HUES6 (cell line): ENCODE results near the gene GLT8D1.
A peak's percentile ranks its signal among the peaks of the same experiment; 100 is the strongest.

Experiments used
- H3K27ac ChIP-seq: 2 replicates; pipeline ENCODE4 v1.7.0; 2013; ENCODE audit warnings: low read depth, mild to moderate bottlenecking, low read length, inconsistent platforms
- H3K27me3 ChIP-seq: 2 replicates; pipeline ENCODE4 v1.6.1; 2013; ENCODE audit warnings: low read length; ENCODE audit not compliant: control insufficient read depth, insufficient read depth
- H3K36me3 ChIP-seq: 2 replicates; pipeline ENCODE4 v1.6.1; 2013; ENCODE audit warnings: low read length; ENCODE audit not compliant: control insufficient read depth, insufficient read depth
- H3K4me1 ChIP-seq: 2 replicates; pipeline ENCODE4 v1.6.1; 2013; ENCODE audit warnings: low read length; ENCODE audit not compliant: control insufficient read depth, insufficient read depth
- H3K4me3 ChIP-seq: 2 replicates; pipeline ENCODE4 v1.5.1; 2013; ENCODE audit warnings: low read depth, low read length
- H3K9ac ChIP-seq: one replicate; pipeline ENCODE4 v1.6.1; 2013; ENCODE audit warnings: mild to moderate bottlenecking, low read length
- H3K9me3 ChIP-seq: 2 replicates; pipeline ENCODE4 v1.6.1; 2013; ENCODE audit warnings: low read depth, low read length; ENCODE audit not compliant: control insufficient read depth, insufficient read depth

The GLT8D1 gene

DNA sequence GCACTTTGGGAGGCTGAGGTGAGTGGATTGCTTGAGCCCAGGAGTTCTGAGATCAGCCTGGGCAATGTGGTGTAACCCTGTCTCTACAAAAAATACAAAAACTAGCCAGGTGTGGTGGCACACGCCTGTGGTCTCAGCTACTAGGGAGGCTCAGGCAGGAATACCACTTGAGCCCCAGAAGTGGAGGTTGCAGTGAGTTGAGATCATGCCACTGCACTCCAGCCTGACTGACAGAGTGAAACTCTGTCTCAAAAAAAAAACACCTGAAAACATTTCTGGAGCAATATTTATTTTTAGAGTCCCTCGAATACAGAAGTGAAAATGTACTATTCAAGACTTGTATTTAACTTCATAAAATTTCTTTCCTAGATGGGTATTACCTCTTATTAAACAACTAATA, 4.9 kb upstream of the GLT8D1 start:
- H3K9me3 ChIP-seq = no peaks in the 10 kb centered on the region
- H3K27ac ChIP-seq = no peak overlapping the region
- no peak overlapping the region for H3K4me3 ChIP-seq
- H3K36me3 ChIP-seq = peaks cover 26% of the 10 kb centered on the region
- H3K4me1 ChIP-seq = peaks cover 4% of the 10 kb centered on the region
- no peak overlapping the region for H3K9ac ChIP-seq
- no peaks in the 10 kb centered on the region for H3K27me3 ChIP-seq

DNA sequence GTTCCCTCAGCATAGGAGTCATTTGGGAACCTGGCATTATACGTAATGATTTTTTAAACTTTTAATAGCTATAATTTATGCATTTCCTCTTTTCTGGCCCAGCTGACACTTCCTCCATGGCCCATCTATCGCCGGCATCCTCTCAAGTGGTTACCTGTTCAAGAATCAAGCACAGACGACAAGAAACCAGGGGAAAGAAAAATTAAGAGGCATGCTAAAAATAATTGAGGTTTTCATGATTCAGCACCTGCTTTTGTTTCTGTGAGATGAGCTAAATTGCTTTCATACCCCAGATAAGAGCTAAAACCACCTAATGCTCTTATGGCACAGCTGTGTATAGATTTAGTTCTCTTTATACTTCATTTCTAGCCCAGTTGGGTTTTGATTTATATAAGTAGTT, 2.0 kb upstream of the GLT8D1 start:
- Histone ChIP-seq H3K9ac (no peak overlapping the region), H3K4me3 (no peak overlapping the region), H3K36me3 (peaks cover 24% of the 10 kb centered on the region), H3K4me1 (no peaks in the 10 kb centered on the region), H3K27ac (no peak overlapping the region), H3K27me3 (no peaks in the 10 kb centered on the region), H3K9me3 (no peaks in the 10 kb centered on the region)

DNA sequence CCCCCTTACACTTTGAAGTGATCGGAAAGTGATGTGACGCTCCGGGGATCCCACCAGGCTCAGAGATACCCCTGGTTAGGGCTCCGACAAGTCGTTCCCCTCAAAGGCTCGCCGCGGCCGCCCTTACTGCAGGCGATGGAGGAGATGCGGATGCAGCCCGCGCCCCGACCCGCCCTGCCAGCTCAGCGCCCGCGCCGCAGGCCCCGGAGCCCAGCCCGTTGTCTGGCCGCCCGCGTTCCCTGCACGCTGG, 228 bp downstream of the GLT8D1 start:
- Histone ChIP-seq H3K9ac (peak overlapping the region; percentile 93), H3K4me3 (peak overlapping the region; percentile 90), H3K27ac (peak overlapping the region; percentile 30; the same call in 1 of the 2 replicates), H3K27me3 (no peaks in the 10 kb centered on the region), H3K4me1 (no peaks in the 10 kb centered on the region), H3K36me3 (peaks cover 16% of the 10 kb centered on the region), H3K9me3 (no peaks in the 10 kb centered on the region)

DNA sequence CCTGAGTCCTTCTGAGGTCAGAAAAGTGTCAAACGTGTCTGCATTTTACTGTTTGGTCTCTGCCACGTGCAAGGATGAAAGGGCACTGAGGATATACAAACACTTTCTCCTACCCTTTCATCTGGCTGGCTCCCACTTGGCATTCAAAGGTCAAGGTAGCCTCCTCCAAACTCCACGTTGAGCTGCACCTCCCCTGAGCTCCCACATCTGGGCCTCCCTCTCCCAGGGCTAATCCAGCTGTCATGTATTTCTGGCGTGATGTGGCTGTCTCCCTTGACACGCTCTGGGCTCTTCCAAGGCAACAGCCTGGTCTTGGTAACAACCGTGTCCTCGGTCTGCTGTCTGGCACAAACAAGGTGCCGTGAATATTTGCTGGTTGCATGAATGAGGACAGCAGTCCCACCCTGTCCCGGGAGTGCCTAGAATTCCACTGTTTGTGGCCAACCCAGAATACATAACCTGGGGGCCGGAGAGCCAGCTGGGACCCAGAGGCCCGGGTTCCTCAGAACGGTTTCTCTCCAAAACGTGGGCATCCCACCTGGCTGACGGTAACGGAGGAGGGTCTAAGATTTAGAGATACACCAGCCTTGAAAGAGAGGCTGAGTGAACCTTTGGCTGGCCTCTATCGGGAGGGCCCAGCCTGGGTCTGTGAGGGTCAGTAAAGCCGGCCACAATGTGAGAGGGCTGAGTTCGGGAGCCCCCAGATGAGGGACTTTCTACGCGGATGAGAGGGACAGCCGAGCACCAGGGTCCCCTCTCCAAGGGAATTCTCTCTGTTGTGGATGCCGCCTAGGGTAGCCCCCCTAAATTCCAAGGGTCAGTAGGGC, 767 bp downstream of the GLT8D1 start:
- Histone ChIP-seq H3K27ac (no peak overlapping the region; the same call in 1 of the 2 replicates), H3K4me1 (no peaks in the 10 kb centered on the region), H3K9me3 (no peaks in the 10 kb centered on the region), H3K36me3 (peaks cover 20% of the 10 kb centered on the region), H3K4me3 (peak overlapping the region; percentile 90), H3K9ac (peak overlapping the region; percentile 93), H3K27me3 (no peaks in the 10 kb centered on the region)

DNA sequence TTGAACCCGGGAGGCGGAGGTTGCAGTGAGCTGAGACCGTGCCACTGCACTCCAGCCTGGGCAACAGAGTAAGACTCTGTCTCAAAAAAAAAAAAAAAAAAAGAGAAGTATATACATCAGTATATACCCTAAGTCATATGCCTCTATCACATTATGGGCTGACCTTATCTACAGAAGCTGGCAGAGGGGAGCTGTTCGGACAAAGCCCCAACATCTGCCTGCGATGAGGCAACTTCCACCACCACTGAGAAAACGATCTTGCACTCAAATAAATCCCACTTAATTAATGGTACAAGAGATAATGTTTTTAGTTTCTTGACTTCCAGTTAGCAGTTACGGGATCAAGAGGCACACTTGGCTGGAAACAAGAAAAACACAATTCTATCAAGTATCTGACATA, 2.2 kb downstream of the GLT8D1 start:
- Histone ChIP-seq H3K9ac (no peak overlapping the region), H3K9me3 (no peaks in the 10 kb centered on the region), H3K27ac (no peak overlapping the region), H3K27me3 (no peaks in the 10 kb centered on the region), H3K4me3 (no peak overlapping the region), H3K36me3 (peaks cover 18% of the 10 kb centered on the region), H3K4me1 (no peaks in the 10 kb centered on the region)

DNA sequence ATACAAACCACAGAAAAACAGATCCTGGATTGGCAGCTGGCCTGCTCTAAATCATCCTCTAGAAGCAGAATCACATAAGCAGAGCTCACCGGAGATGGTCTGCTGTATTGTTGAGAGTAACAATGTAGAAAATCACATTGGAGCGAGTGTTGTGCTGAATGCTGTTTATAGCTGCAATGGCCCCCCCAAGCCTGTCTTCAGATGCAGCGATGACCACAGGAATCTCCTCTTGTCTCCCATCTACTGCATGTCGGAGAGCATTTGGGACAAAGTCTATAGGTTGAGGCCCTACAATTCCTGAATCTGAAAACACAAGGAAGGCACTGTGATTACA, 8.0 kb downstream of the GLT8D1 start:
- H3K4me3 ChIP-seq = no peak overlapping the region
- peaks cover 65% of the 10 kb centered on the region for H3K36me3 ChIP-seq
- no peaks in the 10 kb centered on the region for H3K9me3 ChIP-seq
- no peaks in the 10 kb centered on the region for H3K27me3 ChIP-seq
- no peak overlapping the region for H3K27ac ChIP-seq
- H3K9ac ChIP-seq = no peak overlapping the region
- no peaks in the 10 kb centered on the region for H3K4me1 ChIP-seq

DNA sequence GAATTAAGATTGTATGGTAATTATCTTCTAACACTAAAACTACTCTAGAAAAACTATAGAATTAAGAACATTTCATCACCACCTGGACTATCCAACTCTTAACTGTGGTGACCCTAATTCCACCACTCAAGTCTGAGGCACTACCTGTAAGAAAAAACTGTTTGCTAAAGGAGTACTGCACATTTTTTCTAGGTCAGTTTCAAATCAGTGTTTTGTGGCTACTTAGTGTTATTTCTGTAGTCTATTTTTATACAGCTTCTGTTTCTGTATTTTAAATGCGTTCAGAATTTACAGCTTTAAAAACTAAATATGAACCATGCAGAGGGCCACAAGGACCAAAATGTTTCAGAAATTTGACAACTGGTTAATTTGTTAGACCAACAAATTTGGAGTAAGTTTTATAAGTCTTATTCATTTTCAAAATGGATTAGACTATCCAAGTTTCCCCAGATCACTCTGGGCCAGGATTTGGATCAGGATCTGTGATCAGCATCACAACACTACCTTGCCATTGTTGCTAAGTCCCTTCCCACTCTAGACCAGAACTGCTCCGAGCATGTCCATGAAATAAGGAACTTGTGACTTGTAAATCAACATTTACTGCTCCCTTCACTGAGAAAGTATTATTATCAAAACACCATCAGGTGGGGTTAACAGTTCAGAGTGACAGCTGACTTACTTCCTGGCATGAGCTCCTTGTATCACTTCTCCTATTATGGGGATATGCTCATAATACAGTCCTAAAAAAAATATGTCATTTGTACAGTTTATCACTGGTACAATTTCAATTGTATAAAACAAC, 8.6 kb downstream of the GLT8D1 start:
- Histone ChIP-seq H3K36me3 (peaks cover 70% of the 10 kb centered on the region), H3K27ac (no peak overlapping the region), H3K27me3 (no peaks in the 10 kb centered on the region), H3K9ac (no peak overlapping the region), H3K4me1 (no peaks in the 10 kb centered on the region), H3K9me3 (no peaks in the 10 kb centered on the region), H3K4me3 (no peak overlapping the region)

DNA sequence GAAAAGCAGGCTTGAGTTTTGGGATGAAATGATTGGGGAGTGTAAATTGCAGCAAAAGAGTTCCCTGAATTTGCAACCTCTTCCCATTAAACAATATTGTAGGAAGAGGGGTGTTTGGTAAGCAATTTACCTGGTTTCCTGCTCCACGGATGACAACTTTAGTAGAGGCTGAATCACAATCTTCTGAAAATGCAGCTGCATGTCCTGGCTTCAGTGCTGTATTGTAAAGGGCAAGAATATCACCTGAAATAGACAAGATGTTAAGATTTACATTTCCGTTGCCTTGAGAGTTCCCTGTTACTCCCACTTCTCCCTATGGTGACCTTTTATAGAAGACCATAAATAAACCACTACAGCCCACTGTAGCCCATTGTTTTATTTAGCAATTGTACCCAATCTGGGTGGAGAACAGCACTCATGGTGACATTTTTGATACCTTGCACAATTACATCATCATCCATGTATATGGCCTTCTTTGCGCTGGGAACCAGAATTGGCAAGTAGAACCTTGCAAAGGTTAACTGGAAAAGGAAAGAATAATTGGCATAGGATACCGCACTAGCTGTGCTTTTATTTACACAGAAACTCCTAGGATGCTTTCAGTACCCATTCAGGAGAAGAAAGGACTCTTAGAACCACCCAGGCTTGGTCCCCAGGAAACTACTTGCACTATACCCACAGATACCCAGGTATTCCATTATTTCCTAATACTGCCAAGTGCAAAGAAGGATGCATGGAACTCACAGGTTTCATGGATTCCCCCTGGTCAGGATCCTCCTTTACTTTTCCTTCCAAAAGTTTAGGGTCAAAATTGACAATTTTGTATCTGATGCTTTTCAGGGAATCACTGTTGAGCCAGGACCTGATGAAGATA, 9.6 kb downstream of the GLT8D1 start:
- Histone ChIP-seq H3K9ac (no peak overlapping the region), H3K9me3 (no peaks in the 10 kb centered on the region), H3K4me1 (no peaks in the 10 kb centered on the region), H3K27me3 (no peaks in the 10 kb centered on the region), H3K4me3 (no peak overlapping the region), H3K27ac (no peak overlapping the region), H3K36me3 (peaks cover 80% of the 10 kb centered on the region)

DNA sequence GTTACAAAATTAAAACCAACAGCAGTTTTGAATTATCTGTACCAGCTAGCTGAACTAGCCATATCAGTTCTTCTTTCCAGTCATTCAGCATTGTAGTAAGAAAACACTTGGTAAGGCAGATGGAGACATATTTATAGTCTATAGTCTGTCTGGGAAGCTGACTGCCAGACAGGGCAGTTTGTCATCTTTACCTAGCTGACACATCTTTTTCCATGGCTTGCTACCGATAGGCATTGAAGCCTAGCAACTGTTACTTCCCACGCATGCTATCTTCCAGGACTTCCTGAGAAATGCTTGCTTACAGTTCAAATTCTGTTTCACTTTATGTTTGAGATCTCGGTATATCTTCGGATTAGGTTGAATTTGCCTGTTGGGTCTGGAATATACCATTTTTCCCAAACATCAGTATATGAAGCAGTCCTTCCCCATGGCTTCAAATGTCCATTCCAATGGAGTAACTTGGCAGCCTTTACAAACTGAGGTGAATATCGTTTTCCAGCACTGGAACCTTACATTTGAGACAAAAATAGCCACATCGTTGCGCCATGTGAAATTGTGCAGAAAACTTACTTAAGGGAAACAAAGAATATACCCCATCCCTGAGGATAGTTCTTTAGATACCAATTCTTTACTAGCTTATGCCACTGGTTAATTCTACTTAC, 10.9 kb downstream of the GLT8D1 start:
- Histone ChIP-seq H3K9me3 (no peaks in the 10 kb centered on the region), H3K9ac (no peak overlapping the region), H3K4me1 (no peaks in the 10 kb centered on the region), H3K36me3 (peaks cover 89% of the 10 kb centered on the region), H3K27me3 (no peaks in the 10 kb centered on the region), H3K27ac (no peak overlapping the region), H3K4me3 (no peak overlapping the region)

DNA sequence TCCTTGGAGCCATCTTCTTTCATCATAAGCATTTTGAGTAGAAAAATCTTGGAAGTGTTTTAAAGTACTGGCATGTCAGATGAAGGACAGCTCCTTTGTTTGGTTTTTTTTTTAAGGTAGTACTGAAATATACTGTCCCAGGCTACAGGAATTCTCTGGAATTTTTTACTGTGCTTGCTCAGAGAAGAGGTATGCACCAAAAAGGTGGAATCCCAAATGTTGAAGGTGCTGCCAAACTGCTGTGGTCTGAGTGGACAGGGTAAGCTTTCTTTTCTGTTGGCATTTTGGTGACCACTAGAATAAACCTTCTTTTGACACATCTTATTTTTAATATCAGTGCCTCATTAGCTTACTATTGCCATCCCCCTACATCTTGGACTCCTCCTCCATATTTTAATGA, 12.5 kb downstream of the GLT8D1 start:
- H3K4me1 ChIP-seq = no peaks in the 10 kb centered on the region
- no peak overlapping the region for H3K9ac ChIP-seq
- no peaks in the 10 kb centered on the region for H3K27me3 ChIP-seq
- no peak overlapping the region for H3K27ac ChIP-seq
- H3K9me3 ChIP-seq = no peaks in the 10 kb centered on the region
- no peak overlapping the region for H3K4me3 ChIP-seq
- H3K36me3 ChIP-seq = peaks cover 98% of the 10 kb centered on the region
